Left renal cortex interstitium (tissue), 4 donors: ENCODE data around the gene NLRP6. TPM values are rescaled to one million over a fixed set of nuclear protein-coding genes. Genes with fewer than 3 reads are reported as not detected.

ENCODE experiments used
- DNase-seq, 4 donors: peaks; one replicate each; pipeline ENCODE4 v3.0.0-alpha.2; 2013; ENCODE audit warnings: low read depth in 4 of 4, low spot score in 2 of 4, missing footprints in 1 of 4
- polyA plus RNA-seq, 4 donors: library from polyadenylated mRNA; unstranded; fragments of 120-200 nt; gene quantifications; one replicate each; pipeline ENCODE4 v1.2.1, GENCODE V29; 2013; ENCODE audit not compliant: insufficient read length in 4 of 4

NLRP6 gene
- polyA plus RNA-seq, 4 donors: 0.10 to 0.71 (median 0.47) TPM

DNA sequence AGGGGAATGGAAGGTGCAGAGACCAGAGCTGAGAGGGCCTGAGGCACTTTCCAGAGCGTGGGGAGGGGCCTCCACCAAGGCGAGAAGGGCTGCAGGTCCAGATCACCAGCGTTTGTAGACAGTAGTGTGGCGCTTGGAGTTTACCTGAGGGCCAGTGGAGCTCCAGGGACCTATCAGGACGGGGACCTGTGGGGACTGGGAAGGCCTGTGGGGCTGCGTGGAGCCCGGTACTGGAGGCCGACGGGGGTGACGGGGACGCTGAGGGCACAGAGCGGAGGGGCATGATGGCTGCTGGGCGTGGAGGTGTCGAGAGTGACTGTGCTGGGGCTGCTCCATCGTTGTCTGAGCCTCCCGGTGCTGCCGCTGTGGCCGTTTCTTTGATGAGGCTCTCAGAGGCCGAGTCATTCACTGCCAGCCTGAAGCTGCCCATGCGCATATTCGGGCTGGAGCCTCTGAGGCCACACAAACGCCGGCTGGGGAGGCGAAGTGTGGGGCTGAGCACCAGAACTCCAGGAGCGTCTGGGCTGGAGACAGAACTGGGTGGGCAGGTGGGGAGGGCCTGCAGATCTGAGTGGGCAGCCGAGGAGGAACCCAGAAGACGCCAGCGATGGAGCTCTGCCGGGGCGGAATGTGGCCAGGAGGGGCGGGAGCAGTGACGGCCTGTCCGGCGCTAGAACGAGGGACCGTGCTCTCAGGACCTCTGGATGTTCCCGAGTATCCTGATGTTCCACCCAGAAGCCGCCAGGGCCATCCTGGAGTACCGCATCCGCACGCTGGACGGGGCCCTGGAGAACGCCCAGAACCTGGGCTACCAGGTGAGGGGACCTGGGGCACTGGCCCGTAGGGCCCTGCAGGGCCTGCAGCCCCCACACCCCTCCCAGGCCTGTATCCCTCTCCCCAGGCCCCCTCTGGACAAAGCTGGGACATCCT, 13.3 kb downstream of the NLRP6 start:
- no peak for DNase-seq

GRCh38 chr11:292211-293121, 14.3 kb downstream of the NLRP6 start:
- DNase-seq: no peak

GRCh38 chr11:293271-293851, 15.2 kb downstream of the NLRP6 start:
- DNase-seq: no peak

DNA sequence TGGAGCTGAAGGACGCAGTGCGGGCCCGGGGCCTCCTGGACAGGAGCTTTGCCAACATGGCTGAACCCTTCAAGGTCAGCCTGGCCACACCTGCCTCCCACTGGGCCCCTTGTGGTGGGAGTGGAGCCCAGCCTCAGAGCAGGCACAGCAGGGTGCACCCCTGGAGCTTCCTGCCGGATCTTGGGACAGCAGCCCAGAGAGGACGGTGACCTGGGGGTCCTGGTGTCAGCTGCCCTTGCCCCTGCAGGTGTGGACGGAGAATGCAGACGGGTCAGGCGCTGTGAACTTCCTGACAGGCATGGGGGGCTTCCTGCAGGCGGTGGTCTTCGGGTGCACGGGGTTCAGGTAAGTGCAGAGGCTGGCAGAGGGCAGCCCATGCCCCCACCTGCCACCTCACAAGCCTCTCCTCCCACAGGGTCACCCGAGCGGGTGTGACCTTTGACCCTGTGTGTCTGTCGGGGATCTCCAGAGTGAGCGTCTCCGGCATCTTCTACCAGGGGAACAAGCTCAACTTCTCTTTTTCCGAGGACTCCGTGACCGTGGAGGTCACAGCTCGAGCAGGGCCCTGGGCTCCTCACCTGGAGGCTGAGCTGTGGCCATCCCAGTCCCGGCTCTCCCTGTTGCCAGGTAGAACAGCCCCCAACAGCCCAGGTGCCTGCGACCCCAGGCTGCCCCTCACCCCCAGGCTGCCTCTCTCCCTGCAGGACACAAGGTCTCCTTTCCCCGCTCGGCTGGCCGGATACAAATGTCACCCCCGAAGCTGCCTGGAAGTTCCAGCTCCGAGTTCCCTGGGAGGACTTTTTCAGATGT, 15.8 kb downstream of the NLRP6 start:
- no peak for DNase-seq

DNA sequence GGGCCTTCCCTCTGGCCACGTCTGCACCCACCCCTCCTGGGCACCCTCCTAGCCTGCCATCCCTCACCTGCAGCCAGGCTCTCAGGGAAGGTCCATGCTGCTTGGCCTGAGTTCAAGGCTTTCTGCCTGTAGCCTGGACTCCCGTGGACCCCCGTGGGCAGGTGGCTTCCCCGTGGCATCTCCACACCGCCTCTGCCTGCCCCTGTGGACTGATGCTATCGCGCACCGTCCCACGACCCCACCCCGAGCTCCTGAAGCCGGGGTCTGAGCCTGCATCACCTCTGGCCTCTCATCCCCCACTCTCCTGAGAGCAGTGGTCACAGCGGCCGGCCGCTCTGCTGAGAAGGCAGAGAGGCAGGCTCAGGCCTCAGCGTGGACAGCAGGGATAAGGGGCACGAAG, 16.6 kb downstream of the NLRP6 start:
- no peak for DNase-seq

GRCh38 chr11:295351-296170, 17.4 kb downstream of the NLRP6 start:
- DNase-seq: no peak

DNA sequence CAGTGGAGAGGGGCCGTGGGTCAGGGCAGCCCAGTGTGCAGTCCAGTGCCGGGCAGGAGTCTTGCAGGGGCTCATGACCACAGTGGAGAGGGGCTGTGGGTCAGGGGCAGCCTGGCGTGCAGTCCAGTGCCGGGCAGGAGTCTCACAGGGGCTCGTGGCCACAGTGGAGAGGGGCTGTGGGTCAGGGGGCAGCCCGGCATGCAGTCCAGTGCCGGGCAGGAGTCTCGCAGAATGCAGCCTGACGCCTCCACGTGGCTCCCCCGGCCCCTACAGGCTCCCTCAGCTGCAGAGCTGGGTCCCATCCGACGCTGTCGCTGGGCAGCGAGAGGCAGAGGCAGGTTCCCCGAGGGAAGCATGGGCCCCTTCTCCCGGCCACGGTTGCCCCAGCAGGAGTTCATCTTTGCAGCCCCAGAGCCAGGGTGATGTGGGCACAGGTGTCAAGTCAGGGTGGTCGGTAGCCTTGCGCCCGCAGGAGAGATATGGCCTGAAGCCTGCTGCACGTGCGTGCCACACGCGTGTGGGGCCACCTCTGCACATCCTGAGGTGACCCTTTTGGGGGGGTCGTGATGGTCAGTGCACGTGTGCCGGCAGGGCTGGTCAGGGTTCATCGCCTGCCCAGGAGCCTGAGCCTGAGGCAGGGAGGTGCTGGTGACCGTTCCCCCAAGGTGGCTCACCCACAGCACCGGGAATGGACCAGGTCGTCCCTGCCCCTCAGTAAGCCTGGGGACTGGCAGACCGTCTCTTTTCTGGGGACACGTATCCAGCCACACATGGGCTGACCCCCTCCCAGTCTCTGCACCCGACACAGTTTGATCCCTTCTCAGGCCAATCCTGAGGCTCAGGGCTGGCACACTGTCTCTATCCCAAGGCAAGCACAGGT, 18.2 kb downstream of the NLRP6 start:
- DNase-seq: no peak

DNA sequence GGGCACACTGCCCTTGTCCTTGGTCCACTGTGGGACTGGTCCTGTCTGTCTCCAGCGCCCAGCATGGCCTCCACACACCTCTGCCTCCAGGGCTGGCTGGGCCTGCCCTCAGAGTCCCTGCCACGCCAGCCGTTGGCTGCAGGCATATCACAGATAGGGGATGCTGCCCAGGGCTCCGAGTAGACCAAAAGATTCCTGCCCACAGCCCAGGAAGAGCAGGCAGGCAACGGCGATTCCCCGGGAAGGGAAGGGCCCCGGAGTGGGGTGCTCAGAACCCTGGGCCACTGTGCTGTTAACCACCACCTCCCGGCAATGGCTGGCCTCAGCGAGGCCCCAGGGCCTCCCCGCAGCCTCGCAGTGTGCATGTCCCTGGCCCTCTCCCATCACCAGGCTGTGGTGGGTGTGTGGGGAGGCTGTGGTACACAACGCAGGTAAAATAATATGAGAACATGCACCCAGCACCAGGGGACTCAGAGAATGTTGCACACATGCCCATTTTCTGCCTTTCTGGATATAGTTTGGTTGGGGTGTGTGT, 18.9 kb downstream of the NLRP6 start:
- no peak for DNase-seq

DNA sequence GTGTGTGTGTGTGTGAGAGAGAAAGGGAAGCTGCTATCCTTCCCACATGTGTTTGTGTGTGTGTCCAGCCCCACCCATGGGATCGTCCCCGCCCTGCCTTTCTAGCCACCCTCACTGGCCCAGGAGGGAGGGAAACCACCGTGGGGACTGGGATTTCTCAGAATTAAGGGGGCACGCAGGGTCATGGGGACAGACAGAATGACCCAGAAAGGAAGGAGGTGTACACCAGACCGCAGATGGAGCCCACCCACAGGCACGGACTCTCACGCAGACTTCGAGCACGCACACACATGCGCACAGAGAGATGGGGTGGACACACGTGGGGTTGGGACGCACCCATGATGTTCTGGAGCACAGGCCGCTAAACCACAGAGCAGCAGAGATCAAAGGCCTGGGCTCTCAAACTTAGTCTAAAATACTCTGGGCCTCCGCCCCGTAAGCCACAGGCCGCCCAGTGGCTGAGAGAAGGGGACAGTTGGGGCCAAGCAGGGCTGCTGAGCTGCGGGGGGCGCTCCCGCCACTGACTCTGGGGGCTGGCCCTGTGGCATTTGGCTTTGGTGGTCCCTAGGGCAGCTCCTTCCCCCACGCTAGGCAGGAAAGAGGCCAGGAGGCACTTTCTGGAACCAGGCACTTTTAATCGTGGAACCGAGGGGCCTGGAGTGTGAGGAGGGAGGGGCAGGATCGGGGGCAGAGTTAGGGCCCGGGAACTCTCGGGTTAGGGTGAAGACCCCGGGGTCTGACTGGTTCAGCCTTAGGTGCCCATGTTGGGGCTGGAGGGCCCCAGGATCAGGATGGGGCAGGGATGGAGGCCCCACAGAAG, 19.6 kb downstream of the NLRP6 start:
- DNase-seq: no peak

DNA sequence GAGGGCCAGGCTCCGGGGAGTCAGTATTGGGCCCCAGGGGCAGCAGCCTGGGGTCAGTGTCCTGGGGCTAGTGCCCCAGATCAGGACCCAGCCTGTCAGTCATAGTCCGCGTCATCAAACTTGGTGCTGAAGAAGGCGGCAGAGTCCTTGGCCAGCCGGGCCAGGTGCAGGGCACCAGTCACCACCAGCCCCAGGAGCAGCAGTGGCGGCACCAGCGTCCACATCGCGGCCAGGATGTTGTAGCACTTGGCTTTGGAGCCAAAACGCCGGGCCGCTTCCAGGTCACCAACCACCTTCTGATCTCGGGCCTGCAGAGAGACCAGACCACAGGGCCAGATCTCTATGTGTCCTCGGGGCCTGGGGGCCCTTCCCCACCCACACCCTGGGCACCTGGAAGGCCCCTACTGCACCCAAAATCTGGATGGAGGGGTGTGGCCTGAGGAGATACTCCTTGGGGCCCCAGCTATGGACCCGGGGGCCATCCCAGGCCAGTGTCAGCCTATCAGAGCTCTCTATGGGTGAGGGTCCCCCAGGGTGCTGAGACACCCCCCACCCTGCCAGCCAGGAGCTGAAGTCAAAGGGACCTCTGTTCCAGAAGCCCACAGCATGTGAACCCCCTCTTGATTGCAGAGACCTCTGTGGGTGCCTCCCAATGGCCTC, 20.3 kb downstream of the NLRP6 start:
- no peak for DNase-seq

DNA sequence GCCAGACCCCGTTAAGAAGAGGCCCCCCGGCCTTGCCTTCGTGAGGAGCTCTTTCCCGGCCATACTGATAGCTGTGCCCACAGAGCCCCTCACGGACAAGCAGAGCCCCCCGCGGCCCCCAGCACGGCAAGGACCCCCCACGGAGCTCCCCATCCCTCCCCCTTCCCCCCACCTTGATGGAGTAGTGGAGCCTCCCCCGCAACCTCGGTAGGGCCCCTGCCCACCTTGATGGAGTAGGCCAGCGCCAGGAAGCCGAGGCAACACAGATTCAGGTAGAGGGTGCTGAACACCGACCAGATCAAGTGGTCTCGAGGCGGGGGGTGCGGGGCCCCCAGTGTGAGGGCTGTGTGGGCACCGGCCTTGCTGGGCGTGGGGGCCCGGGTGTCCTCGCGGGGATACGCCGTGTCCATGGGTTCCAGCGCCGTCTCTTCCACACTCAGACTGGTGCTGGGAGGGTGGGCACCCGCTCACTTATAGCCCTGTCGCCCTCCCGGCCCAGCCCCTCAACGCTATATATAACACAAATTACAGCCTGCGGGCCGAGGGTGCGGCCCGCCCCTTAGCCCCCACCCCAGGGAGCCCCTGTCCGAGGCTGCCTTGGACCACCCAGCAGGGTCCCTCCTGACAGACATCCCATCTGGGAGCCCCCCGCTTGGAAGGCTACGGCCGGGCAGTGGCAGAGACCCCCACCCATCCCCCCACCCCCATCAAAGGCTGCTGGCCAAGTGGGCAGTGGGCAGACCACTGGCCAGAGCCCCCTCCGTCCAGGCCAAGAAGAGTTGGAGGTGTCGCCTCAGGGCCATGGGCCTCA, 21.1 kb downstream of the NLRP6 start, which contains the start of gene IFITM5:
Gene IFITM5 (minus strand): TSS at position 446 of the 811 bp plus-strand sequence. CDS start 36 bp downstream, at position 410.
- DNase-seq: no peak

DNA sequence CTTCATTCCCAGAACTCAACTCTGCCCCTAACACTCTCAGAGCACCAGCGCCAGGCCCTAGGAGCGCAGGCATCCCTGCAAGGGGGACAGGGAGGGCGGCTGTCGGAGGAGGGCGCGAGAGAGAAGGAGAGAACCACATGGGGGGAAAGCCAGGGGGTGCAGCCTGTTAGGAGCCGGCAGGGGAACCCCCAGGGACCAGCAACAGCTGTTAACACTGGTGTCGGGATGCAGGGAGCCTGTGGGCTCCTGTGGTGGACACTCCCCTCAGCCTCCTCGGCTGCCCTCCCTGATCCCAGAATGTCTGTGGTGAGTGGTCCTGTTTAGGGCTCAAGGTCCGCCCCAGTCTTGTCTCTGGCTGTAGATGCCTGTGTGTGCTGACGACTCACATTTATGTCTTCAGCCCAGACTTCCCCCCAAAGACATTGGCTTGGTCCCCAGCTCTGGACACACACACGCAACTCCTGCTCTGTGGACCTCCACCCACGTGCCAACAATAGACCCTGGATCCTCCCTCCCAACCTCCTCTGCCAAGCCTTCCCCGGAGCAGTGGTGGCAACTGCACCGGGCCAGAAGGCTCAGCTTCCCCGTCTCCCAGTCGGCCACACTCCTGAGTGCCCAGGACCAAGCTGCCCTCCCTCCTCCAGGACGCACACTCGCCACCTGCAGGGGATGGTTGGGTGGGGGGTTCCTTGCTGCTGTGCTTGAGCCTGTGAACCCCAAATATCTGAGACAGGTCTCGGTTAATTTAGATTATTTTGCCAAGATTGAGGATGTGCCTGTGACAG, 21.9 kb downstream of the NLRP6 start:
- no peak for DNase-seq

- no peak for DNase-seq
Observed at GRCh38 chr11:303363-303762, 25.2 kb downstream of the NLRP6 start.

- DNase-seq: no peak
Observed at GRCh38 chr11:304061-304506, 25.9 kb downstream of the NLRP6 start.
